ENCODE results near the gene D2HGDH.

- TF ChIP-seq BHLHE40 (IDR thresholded peaks at IDR 0.05; ENCODE audit: borderline replicate concordance) (no peak), TARDBP (IDR thresholded peaks at IDR 0.05) (no peak)
Observed at GRCh38 chr2:241811952-241812729, 77.7 kb downstream of the D2HGDH start.
